Activated T-helper 17 cell treated with anti-CD3 and anti-CD28 coated beads, Interleukin-2, amount 50 U/mL, for 72 hours (primary cell): ENCODE measurements around the gene SPATA46. TPM values are rescaled to one million over a fixed set of nuclear protein-coding genes. Genes with fewer than 3 reads are reported as not detected.

Source experiments
- ATAC-seq: fragments of 150-1000 bp; cut with Tn5 transposase; replicated peaks from 2 replicates; pipeline ENCODE4 v1.10.0; 2021; ENCODE audit warnings: mild to moderate bottlenecking, moderate library complexity
- H3K27ac Mint-ChIP-seq: one replicate; pipeline ENCODE4 v1.8.0; 2022; ENCODE audit warnings: mixed read lengths
- H3K27me3 Mint-ChIP-seq: one replicate; pipeline ENCODE4 v1.8.0; 2022; ENCODE audit warnings: mixed read lengths
- H3K36me3 Mint-ChIP-seq: one replicate; pipeline ENCODE4 v1.8.0; 2022; ENCODE audit warnings: low read depth, mild to moderate bottlenecking, mixed read lengths
- H3K4me1 Mint-ChIP-seq: one replicate; pipeline ENCODE4 v1.8.0; 2022; ENCODE audit warnings: mixed read lengths
- H3K4me3 Mint-ChIP-seq: one replicate; pipeline ENCODE4 v1.8.0; 2022; ENCODE audit warnings: mild to moderate bottlenecking, mixed read lengths
- H3K9me3 Mint-ChIP-seq: one replicate; pipeline ENCODE4 v1.8.0; 2022; ENCODE audit warnings: mixed read lengths
- total RNA-seq, 2 donors: library from RNA; stranded (reverse); gene quantifications; one replicate each; pipeline ENCODE4 v1.2.3, GENCODE V29; 2022

The SPATA46 gene
- total RNA-seq, 2 donors from 2014 or later = not detected

GRCh38 chr1:162400790-162401355 is 24.2 kb upstream of the SPATA46 start:
- Mint-ChIP-seq H3K36me3 (no peaks in the 10 kb centered on the region), H3K9me3 (no peaks in the 10 kb centered on the region), H3K4me1 (no peaks in the 10 kb centered on the region), H3K4me3 (no peak overlapping the region), H3K27ac (no peak overlapping the region), H3K27me3 (peaks cover 43% of the 10 kb centered on the region)
- ATAC-seq = no peak

- peaks cover 46% of the 10 kb centered on the region for H3K27me3 Mint-ChIP-seq
- no peak overlapping the region for H3K4me3 Mint-ChIP-seq
- H3K27ac Mint-ChIP-seq = no peak overlapping the region
- H3K36me3 Mint-ChIP-seq = no peaks in the 10 kb centered on the region
- no peak for ATAC-seq
- no peaks in the 10 kb centered on the region for H3K4me1 Mint-ChIP-seq
- no peaks in the 10 kb centered on the region for H3K9me3 Mint-ChIP-seq
These were observed 22.4 kb upstream of the SPATA46 start for GRCh38 chr1:162398999-162399580.

- Mint-ChIP-seq H3K4me3 (no peak overlapping the region), H3K4me1 (no peaks in the 10 kb centered on the region), H3K27ac (no peak overlapping the region), H3K9me3 (no peaks in the 10 kb centered on the region), H3K27me3 (peaks cover 42% of the 10 kb centered on the region), H3K36me3 (no peaks in the 10 kb centered on the region)
- no peak for ATAC-seq
These were observed 21.4 kb upstream of the SPATA46 start for GRCh38 chr1:162397943-162398560.

GRCh38 chr1:162397039-162397448 is 20.4 kb upstream of the SPATA46 start:
- H3K27ac Mint-ChIP-seq = no peak overlapping the region
- ATAC-seq = no peak
- no peaks in the 10 kb centered on the region for H3K4me1 Mint-ChIP-seq
- no peaks in the 10 kb centered on the region for H3K9me3 Mint-ChIP-seq
- H3K4me3 Mint-ChIP-seq = no peak overlapping the region
- peaks cover 38% of the 10 kb centered on the region for H3K27me3 Mint-ChIP-seq
- no peaks in the 10 kb centered on the region for H3K36me3 Mint-ChIP-seq

GRCh38 chr1:162396201-162396906 is 19.7 kb upstream of the SPATA46 start:
- H3K9me3 Mint-ChIP-seq = no peaks in the 10 kb centered on the region
- ATAC-seq = no peak
- H3K4me1 Mint-ChIP-seq = no peaks in the 10 kb centered on the region
- no peak overlapping the region for H3K27ac Mint-ChIP-seq
- H3K4me3 Mint-ChIP-seq = no peak overlapping the region
- no peaks in the 10 kb centered on the region for H3K36me3 Mint-ChIP-seq
- peaks cover 35% of the 10 kb centered on the region for H3K27me3 Mint-ChIP-seq

- Mint-ChIP-seq H3K4me1 (no peaks in the 10 kb centered on the region), H3K9me3 (no peaks in the 10 kb centered on the region), H3K4me3 (no peak overlapping the region)
These were observed 15.3 kb upstream of the SPATA46 start for GRCh38 chr1:162391790-162392563.

GRCh38 chr1:162390396-162391185 is 13.9 kb upstream of the SPATA46 start:
- ATAC-seq = no peak
- no peak overlapping the region for H3K4me3 Mint-ChIP-seq
- H3K27me3 Mint-ChIP-seq = peaks cover 15% of the 10 kb centered on the region
- H3K27ac Mint-ChIP-seq = no peak overlapping the region
- H3K36me3 Mint-ChIP-seq = no peaks in the 10 kb centered on the region
- no peaks in the 10 kb centered on the region for H3K9me3 Mint-ChIP-seq
- no peaks in the 10 kb centered on the region for H3K4me1 Mint-ChIP-seq

More at GRCh38 chr1:162391790-162392563, 15.3 kb upstream of the SPATA46 start:
- H3K27me3 Mint-ChIP-seq = peaks cover 18% of the 10 kb centered on the region
- ATAC-seq = no peak
- no peaks in the 10 kb centered on the region for H3K36me3 Mint-ChIP-seq
- no peak overlapping the region for H3K27ac Mint-ChIP-seq

GRCh38 chr1:162389971-162390370 is 13.3 kb upstream of the SPATA46 start:
- no peaks in the 10 kb centered on the region for H3K9me3 Mint-ChIP-seq
- no peak for ATAC-seq
- H3K4me3 Mint-ChIP-seq = no peak overlapping the region
- no peaks in the 10 kb centered on the region for H3K4me1 Mint-ChIP-seq
- no peak overlapping the region for H3K27ac Mint-ChIP-seq
- H3K27me3 Mint-ChIP-seq = peaks cover 12% of the 10 kb centered on the region
- no peaks in the 10 kb centered on the region for H3K36me3 Mint-ChIP-seq

GRCh38 chr1:162389021-162389818 is 12.6 kb upstream of the SPATA46 start:
- H3K4me1 Mint-ChIP-seq = no peaks in the 10 kb centered on the region
- no peak for ATAC-seq
- no peaks in the 10 kb centered on the region for H3K36me3 Mint-ChIP-seq
- no peak overlapping the region for H3K27ac Mint-ChIP-seq
- H3K9me3 Mint-ChIP-seq = no peaks in the 10 kb centered on the region
- H3K4me3 Mint-ChIP-seq = no peak overlapping the region
- H3K27me3 Mint-ChIP-seq = peaks cover 12% of the 10 kb centered on the region

- Mint-ChIP-seq H3K4me3 (no peak overlapping the region), H3K9me3 (no peaks in the 10 kb centered on the region), H3K4me1 (no peaks in the 10 kb centered on the region), H3K27ac (no peak overlapping the region), H3K27me3 (peaks cover 12% of the 10 kb centered on the region), H3K36me3 (no peaks in the 10 kb centered on the region)
- ATAC-seq = no peak
These were observed 12.0 kb upstream of the SPATA46 start for GRCh38 chr1:162388615-162389014.

GRCh38 chr1:162388083-162388594 is 11.5 kb upstream of the SPATA46 start:
- Mint-ChIP-seq H3K9me3 (no peaks in the 10 kb centered on the region), H3K4me3 (no peak overlapping the region), H3K4me1 (no peaks in the 10 kb centered on the region), H3K27ac (no peak overlapping the region), H3K36me3 (no peaks in the 10 kb centered on the region), H3K27me3 (peaks cover 12% of the 10 kb centered on the region)
- ATAC-seq = no peak

GRCh38 chr1:162387226-162388082 is 10.8 kb upstream of the SPATA46 start:
- H3K9me3 Mint-ChIP-seq = no peaks in the 10 kb centered on the region
- no peak for ATAC-seq
- no peaks in the 10 kb centered on the region for H3K36me3 Mint-ChIP-seq
- peaks cover 12% of the 10 kb centered on the region for H3K27me3 Mint-ChIP-seq
- H3K4me3 Mint-ChIP-seq = no peak overlapping the region
- H3K27ac Mint-ChIP-seq = no peak overlapping the region
- no peaks in the 10 kb centered on the region for H3K4me1 Mint-ChIP-seq
